ENCODE results near the gene OTX2.

Gene OTX2

DNA sequence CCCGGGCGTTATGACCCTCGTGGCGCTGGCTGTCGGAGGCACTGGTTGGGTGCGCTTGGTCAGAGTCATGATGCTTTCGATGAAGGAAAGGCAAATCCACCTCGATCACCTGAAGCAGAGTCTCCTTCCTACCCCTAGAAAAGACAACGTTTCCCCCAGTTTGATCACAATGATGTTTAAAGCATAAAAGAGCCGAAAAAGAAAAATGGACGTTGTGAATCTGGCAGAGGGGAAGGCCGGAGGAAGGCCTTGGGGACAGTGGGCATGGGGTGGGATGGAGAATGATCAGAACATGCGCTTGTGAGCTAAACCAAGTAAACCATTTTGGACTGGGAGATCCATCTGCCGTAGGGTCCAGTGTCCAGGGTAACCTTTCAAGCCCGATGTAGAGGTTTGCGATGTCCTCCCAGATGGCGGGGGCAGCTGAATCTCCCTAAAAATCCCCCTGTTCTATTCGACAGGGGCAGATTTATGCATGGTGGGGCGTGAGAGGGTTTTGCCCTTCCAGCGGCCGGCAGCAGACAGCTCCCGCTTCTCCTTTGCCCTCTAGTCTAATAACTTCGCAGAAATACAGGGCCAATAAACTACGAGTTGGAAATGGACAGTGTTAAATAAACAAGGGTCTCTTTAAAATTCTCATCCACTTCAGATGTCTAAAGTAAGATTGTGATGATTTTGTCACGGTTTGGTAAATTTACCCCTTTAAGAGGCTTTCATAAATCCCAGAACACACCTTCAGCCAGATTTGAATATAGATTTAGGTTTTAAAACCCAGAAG lies 2.3 kb upstream of the OTX2 start:
- DNase-seq (ENCODE audit: low spot score), result no peak

DNA sequence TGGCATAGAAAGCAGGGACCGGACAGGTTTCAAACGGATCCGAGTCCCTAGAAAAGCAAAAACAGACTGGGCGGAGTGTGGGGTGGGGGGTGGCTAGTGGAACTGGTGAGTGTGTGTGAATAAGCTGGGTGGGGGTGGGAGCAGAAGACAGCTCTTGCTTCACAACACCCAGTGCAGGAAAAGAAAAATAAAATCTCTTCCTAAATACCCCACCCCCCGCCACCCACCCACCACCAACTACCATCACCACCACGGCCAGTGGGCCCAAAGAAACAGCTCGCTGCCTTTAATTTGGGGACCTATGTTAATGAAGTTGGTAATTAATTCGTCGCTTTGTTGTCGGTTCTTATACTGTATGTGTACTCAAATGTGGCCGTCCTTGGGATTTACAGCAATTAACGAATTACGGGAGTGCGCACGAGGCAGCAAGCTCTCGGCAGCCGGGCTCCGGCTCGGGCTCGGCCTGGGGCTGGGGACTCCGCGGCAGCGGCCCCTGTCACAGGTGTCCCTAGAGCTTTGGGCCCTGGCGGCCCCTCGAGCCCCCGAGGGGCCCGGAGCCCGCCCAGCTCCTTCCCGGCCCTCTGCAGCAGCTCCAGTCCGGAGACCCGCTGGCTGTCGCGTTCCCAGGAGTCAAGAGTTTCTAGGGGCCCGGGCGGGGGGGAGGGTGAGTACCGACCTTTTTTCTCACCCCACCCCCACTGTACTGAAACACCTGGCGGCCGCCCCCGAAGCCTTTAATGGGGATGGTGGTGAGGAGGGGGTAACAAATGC lies 1.5 kb upstream of the OTX2 start:
- no peak for DNase-seq (ENCODE audit: low spot score)

DNA sequence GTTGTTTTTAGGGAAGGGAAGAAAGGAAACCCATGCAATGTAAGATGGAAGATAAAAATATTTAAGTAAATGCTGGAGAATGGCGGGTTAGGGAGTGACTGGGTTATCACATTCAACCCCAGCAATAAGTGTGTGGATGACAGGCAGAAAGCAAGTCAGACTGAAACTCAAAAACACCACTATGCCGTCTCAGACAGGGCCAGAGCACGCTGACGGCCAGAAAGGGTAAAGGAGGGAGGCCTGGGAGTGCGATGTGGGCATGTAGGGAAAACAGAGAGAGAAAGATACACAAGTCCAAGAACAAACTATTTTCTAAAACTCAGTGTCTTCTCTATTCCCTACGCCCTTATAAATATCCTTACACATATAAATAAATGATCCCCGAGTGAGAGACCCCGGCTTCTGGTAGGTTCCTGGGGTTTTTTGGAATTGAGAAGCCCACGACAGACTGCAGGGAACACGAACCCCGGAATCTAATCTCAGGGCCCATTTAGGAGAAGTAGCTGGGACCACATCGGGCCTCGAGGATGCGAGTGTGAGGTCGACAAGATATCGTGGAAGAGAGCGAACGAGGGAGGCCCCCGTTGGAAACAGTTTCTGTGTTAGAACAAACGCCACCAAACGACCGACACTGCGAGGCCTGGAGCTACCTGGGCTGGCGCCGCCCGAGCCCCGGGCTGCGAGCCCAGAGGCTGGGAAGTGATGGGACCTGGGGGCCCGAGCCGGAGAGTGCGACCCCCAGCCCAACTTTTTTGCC lies 735 bp upstream of the OTX2 start:
- no peak for DNase-seq (ENCODE audit: low spot score)

DNA sequence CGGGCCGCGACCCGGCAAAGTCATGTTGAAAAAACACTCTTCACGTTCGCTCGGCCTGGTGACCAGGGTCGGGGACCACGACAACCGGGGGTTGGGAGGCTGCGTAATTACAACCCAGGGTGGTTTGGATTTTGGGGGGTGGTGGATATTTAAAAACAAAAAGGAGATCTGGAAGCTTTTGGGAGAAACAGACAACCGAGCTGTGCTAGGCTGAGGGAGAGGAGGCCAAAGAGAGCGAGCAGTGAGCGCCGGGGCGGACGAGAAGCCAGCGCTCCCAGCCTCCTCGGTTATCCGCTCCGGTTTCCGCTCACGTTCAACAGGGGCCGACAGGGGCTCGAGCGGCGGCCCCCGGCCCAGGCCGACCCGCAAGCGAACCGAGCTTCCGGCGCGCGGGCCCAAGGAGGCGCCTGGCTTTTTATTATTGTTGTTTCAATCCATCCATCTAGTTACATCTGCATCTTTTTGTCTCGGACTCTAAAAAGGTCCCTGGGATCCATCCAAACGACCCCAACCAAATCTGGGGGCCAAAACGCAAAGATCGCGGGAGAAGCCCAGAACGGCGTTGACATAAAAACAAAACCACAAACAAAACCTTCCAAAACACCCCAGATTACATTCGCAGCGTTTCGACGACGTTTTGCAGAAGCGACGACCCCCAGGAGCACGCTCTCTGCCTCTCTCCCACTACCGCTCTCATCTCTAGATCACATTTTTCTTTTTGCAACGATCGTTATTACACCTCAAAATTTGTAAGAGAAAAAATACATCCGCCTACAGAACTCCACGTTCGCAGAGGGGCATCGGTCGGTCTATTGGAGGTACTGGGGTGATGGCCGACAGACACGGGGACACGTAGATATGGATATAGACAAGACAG lies 771 bp downstream of the OTX2 start:
- DNase-seq (ENCODE audit: low spot score), result no peak

DNA sequence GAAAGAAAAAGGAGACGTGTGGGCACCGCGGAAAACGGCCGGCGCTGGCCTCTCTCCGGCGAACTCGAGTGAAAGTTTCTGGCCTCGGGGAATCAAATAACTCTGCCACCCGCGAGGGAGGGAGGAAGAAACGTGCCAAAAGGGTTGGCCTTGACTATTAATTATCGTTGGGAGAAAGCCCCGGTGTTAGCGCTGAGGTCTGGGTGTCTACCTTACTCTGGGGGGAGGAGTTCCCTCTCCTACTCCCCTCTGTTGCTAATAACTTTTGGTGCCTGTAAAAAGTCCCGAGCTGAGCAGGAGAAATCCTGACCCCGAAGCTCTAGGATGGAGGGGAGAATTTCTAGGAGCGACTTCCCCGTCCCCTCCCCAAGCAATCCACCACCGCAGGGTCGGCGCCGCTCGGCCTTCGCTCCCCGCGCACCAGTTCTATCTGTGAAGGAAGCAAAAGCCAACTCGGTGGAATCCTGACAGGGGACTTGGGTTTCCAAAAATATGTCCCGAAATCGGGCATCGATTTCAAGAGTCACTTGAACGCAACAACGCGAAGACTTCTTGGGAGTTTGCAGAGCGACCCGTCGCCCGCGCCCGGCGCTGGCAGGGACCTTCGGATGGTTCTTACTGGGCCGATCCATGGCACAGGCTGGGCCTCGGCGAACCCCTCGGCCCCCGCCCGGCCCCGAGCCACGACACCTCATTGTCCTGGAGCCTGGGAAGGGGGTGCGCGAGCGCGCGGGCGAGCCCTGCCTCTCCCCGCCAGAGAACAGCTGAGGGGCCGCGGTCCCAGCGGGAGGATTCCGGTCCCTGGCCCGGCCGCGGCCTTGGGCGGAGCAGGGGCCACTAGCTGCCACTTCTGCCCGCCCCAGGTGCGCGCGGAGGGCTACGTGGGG lies 1.7 kb downstream of the OTX2 start:
- DNase-seq (ENCODE audit: low spot score), result no peak

DNA sequence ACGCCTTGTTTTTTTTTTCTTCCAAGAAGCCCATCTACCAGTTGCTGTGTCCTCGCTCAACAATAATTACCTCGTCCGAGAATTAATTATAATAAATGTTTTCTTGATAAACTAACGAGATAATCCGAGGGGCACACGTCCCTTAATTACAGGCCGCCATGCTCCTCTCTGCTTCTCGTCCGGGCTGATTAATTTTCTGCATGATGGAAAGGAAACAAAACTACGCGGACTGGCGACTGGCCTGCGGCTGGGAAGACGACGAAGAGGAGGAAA lies 2.2 kb downstream of the OTX2 start:
- no peak for DNase-seq (ENCODE audit: low spot score)

DNA sequence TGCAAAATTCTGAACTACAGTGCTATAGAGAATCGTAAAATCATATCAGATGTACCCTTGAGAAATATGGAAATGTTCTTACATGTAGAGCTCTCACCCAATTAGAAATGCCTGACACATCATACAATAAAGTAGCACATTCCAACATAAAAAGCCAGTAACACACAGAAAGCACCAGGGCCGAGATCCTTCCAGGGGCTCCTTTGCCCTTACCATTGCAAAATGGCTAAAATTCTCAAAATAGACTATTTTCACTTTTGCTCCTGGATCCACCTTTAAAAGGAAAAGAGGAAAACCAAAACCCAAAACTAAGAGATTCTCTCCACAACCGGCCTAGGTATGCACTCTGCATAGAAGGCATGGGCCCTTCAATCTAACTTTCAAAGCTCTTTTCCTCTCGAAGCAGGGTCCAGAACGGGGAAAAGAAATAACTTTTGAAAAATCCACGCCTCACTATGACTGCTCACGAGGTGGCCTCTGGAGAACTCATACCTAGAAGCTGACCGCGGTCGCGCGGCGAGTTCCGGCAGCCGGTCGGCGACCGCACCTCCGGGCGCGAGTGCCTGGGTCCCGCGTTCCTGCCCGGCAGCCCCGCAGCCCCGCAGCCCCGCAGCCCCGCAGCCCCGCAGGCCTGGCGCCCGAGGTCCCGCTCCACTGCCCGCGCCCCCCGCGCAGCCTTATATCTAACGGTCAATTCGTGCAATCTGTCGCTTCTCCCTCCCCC lies 2.7 kb downstream of the OTX2 start:
- no peak for DNase-seq (ENCODE audit: low spot score)

DNA sequence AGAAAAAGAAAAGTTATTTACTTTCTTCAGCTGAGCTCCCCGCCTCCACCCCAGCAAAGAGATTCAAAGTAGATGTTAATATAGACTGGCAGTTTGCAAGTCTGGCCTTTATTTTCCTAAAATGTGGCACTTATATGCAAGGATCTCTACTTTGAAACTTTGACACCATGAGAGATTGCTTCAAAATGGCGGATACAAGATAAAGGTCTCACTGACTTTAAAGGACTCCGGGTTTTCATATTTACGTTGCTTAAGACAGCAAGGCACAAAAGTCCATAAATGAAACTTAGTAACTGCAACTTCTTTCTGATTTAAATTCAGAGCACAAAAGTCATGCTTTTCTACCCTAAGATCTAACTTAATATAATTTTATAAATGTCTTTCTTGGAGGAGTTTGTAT lies 3.5 kb downstream of the OTX2 start:
- no peak for DNase-seq (ENCODE audit: low spot score)

DNA sequence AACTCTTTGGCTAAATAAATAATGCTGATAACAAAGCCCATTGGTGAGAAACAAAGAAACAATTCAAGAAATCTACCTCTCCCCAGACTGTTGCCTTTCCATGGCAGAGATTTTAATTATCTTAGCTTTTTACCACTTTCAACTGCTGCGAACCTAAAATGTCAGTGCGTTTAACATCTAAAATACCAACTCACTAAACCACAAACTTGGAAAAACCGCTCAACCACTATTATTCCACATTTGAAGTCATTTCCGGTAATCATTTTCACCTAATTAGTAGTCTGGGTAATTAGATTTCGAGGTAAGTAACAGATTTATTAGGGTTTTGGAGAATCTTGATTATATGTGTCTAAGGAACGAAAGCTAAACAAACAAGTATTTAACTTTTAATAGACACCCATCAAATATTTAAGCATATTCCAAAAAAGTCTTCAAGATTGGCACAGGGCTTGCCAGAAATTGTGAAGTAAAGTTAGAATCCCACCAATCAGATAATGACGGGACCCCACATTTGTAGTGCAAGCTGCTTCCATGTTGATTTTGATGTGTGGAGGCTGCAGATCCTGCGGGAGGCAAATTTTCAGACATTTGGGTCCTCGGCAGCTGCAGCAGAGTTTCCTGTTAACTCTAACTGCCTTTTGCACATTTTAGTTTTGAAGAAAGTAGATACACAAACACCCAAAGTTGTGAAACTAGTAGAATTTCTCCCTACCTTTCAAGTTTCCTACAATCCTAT lies 4.1 kb downstream of the OTX2 start:
- no peak for DNase-seq (ENCODE audit: low spot score)

DNA sequence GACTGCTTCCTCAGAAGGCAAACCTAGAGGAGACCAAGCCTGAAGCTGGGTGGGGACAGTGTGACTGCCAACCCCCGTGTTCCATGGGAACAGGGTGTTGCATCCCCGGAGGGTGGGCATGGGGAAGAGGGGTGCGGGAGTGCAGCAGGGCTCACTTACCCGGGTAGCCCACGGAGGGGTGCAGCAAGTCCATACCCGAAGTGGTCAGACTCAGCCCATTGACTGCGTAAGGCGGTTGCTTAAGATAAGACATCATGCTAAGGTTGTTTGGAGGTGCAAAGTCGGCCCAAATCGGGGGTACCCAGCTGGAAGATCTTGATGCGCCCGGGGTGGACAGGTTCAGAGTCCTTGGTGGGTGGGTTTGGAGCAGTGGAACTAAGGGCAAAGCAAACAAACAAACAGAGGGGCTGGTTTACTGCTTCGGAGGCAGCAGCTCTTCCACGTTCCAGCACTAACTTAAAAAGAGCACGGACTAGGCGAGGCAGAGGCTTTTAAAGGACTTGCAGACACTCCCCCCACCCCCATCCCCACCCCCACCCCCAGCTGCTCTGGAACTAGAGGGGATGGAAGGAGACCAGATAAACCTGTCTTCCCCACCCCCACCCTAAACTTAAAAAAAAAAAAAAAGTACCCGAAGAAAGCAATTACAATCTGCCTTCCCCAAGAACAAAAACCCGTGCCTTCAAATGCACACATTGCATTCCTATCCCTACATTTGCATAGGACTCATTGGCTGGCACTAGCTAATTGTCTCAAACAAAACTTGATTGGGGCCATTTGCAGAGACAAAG lies 4.9 kb downstream of the OTX2 start:
- no peak for DNase-seq (ENCODE audit: low spot score)

DNA sequence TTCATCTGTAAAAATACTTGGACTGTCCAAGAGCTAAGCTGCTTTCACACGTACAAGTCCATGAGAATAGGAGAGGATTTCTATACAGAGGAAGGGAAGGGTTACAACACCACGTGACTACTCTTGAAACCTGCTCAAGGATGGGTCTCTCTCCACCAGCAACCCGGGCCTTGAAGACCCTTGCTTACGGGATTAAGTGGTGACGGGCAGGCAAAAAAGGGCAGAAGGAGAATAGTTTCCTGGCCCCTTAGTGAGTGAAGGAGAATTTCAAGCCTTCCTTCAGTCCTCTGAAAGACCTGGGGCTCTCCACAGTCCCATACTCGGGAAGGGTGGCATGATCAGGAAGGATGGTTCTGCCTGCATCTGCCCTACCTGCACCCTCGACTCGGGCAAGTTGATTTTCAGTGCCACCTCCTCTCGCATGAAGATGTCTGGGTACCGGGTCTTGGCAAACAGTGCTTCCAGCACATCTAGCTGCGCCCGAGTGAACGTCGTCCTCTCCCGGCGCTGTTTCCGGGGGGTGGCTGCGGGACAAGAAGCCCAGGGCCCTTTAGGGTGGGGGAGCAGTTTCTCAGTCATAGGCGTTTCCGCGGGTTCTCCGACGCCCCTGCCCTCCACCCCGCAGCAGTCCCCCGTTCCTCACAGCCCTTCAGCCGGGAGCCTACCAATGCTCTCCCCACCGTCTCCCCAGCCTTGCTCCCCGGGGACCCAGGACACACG lies 6.3 kb downstream of the OTX2 start:
- DNase-seq (ENCODE audit: low spot score), result no peak

DNA sequence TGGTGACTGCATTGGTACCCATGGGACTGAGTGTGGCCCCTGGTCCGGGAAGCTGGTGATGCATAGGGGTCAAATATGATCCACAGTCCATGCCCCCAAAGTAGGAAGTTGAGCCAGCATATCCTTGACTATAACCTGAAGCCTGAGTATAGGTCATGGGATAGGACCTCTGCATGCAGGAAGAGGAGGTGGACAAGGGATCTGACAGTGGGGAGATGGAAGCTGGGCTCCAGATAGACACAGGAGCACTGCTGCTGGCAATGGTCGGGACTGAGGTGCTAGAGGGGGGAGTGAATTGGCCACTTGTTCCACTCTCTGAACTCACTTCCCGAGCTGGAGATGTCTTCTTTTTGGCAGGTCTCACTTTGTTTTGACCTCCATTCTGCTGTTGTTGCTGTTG lies 8.4 kb downstream of the OTX2 start:
- DNase-seq (ENCODE audit: low spot score), result no peak

DNA sequence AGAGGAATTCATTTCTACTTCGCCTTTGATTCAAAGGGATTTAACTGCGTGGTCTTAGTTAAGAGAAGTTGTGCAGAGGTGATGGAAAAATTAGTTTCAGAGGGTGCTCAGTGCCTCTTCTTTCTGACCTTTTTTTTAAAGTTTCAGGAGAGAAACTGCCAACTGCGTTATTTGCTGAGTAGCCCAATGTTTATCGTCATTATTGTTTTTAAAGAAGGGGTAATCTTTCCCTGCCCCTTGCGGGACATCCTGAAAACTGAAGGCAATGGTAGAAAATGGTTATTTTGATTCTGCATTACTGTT lies 11.0 kb downstream of the OTX2 start:
- DNase-seq (ENCODE audit: low spot score), result no peak

DNA sequence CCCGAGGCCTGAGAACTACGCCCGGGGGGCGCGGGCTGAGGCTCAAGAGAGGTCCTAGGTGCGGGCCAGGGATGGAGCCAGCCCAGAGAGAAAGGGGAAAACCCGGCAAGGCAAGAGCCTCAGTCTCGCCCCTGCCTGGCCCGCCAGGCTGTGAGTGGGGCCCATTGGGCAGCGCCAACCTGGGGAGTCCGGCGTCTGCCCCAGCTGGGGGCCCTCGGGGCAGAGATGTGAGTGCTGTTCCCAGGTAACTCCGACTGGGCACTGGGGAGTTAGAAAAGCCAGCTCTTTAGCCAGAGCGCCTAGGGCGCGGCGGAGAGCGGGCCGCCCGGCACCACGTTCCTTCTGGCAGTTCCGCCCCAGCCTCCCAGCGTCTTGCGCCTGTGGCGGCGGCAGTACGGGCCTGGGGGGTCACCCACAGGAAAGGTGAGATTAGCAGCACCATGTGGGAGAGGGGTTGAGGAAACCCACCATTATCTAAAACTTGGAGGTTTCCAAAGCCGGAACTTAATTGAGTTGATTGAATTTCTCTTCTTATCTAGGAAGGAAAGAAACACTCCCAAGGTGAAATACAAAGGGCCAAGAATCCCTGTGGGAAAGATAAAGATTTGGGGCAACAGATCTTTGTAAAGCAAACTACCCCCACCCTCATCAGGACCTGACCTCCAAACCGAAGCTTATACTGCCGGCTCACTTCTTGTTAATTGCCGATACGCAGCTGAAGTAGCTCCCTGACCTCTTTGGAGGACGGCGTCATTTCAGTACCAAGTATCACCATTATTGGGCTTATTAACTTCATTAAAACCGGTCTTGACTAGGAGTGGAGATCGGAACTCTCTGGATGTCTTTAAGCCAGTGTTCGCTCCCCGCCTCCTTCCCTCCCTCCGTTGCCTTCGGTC lies 11.6 kb downstream of the OTX2 start:
- DNase-seq (ENCODE audit: low spot score), result no peak

DNA sequence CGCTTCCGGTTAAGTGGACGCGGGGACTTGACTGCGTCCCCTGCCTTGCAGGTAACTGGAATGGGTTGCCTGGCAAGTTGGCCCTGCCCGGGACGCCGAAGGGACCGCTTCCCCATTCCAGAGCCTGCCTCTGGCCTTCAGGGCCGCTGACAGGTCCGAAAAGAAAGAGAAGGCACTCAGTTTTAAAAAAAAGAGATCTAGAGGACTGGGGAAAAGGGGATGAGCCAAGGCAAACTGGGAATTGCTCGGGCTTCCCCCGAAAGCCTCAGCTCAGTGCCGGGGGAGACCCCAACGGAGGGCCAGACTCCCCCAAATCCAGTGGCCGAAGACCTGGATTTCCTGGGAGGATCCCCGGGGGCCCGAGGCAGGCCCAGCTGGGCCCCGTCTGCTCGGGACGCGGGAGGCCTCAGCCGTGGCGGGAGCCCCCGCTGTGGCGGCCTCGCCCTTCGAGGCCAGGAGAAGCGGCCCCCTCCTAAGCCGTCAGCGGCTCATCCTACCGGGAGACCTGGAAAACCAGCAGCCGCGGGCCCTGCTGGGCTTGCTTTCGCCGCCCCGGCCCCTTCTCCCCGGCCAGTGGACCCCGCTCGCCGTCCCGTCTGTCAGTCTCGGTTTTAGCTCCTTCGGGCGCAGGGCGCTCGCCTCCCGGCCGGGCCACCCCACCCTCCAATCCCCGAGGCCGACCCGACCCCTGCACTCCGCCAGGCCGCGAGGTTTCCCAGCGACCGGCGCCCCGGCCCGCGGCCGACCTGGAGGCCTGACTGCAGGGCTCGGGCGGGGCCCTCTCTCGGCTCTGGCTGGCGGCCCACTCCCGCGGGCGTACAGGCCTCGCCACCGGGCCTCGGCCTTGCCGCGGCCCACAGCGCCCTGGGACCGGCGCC lies 12.5 kb downstream of the OTX2 start:
- no peak for DNase-seq (ENCODE audit: low spot score)

DNA sequence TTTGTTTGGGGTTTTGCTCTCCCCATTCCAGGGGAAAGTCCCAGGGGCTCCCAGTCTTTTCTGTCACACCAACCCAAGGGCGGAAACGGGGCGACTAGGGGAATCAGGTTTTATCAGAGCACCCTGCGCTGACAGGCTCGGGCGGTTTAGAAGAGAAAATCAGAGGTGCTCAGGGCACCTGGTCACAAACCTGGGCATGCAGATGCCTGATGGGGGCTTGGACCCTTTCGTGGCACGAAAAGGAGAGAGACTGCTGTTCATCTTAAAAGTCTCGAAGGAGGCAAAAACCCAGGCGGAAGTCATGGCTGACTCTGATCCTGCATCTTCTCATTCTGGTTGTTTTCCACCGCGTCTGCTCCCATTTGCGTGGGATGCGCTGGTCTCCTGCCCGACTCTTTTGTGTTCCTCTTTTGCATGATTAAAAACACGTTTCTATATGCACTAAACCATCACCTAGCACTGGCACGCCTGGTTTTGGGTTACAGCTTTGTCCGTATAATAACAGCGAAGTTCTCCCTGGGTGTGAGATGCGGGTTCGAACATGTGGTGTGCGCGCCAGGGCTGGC lies 13.2 kb downstream of the OTX2 start:
- DNase-seq (ENCODE audit: low spot score), result no peak
